ENCODE results near the gene CHCHD3.
"Not testable (repeated sequence)": the region's sequence is repeated elsewhere in the genome, so short reads cannot be mapped to it uniquely, and the experiment has no call there.

CHCHD3 gene

GRCh38 chr7:133003052-133003910 lies 78.6 kb downstream of the CHCHD3 start:
- DNase-seq, result no peak

- DNase-seq, result no peak
Observed at GRCh38 chr7:133001727-133002126, 80.2 kb downstream of the CHCHD3 start.

- no peak for DNase-seq
Observed at GRCh38 chr7:132999845-133000244, 82.0 kb downstream of the CHCHD3 start.

GRCh38 chr7:132998763-132999162 lies 83.1 kb downstream of the CHCHD3 start:
- no peak for DNase-seq

GRCh38 chr7:132997505-132997904 lies 84.4 kb downstream of the CHCHD3 start:
- DNase-seq, result no peak

GRCh38 chr7:132996581-132997242 lies 85.2 kb downstream of the CHCHD3 start:
- no peak for DNase-seq

- no peak for DNase-seq
Observed at GRCh38 chr7:132993377-132994013, 88.4 kb downstream of the CHCHD3 start.

- DNase-seq, result peak in 14 of 56 donors; percentile 0 to 25 (median 6)
Observed at GRCh38 chr7:132991615-132992587, 90.0 kb downstream of the CHCHD3 start.

GRCh38 chr7:132988117-132988516 lies 93.8 kb downstream of the CHCHD3 start:
- DNase-seq, result no peak

GRCh38 chr7:132980402-132980801 lies 101.5 kb downstream of the CHCHD3 start:
- no peak for DNase-seq

GRCh38 chr7:132979524-132979923 lies 102.4 kb downstream of the CHCHD3 start:
- DNase-seq, result no peak

GRCh38 chr7:132977234-132977633 lies 104.7 kb downstream of the CHCHD3 start:
- DNase-seq, result no peak

GRCh38 chr7:132972745-132973144 lies 109.1 kb downstream of the CHCHD3 start:
- DNase-seq, result no peak

GRCh38 chr7:132970257-132970656 lies 111.6 kb downstream of the CHCHD3 start:
- DNase-seq, result no peak

GRCh38 chr7:132969520-132969919 lies 112.4 kb downstream of the CHCHD3 start:
- no peak for DNase-seq

GRCh38 chr7:132967470-132967848 lies 114.4 kb downstream of the CHCHD3 start:
- not testable (repeated sequence) for DNase-seq

GRCh38 chr7:132966754-132967469 lies 115.0 kb downstream of the CHCHD3 start:
- no peak for DNase-seq

GRCh38 chr7:132965951-132966350 lies 115.9 kb downstream of the CHCHD3 start:
- no peak for DNase-seq

GRCh38 chr7:132964876-132965275 lies 117.0 kb downstream of the CHCHD3 start:
- DNase-seq, result no peak

GRCh38 chr7:132959891-132960290 lies 122.0 kb downstream of the CHCHD3 start:
- no peak for DNase-seq
